Stimulated activated CD4-positive, alpha-beta T cell treated with anti-CD3 and anti-CD28 coated beads, Interleukin-2, amount 100 ng/mL, for 48 hours (primary cell): ENCODE data around the gene CCDC107.
"Not testable (repeated sequence)": the region's sequence is repeated elsewhere in the genome, so short reads cannot be mapped to it uniquely, and the experiment has no call there.

Experiments used
- DNase-seq, 2 donors: peaks; one replicate each; pipeline ENCODE4 v3.0.0-alpha.2; 2020

Gene CCDC107

GRCh38 chr9:35638751-35639150, 19.3 kb upstream of the CCDC107 start:
- DNase-seq, result not testable (repeated sequence)

GRCh38 chr9:35639225-35639624, 18.9 kb upstream of the CCDC107 start:
- DNase-seq, result not testable (repeated sequence)

- no peak for DNase-seq
Observed at GRCh38 chr9:35639631-35640030, 18.5 kb upstream of the CCDC107 start.

GRCh38 chr9:35640431-35640830, 17.7 kb upstream of the CCDC107 start:
- not testable (repeated sequence) for DNase-seq

GRCh38 chr9:35641478-35641877, 16.6 kb upstream of the CCDC107 start:
- DNase-seq, result not testable (repeated sequence)

GRCh38 chr9:35643046-35643445, 15.0 kb upstream of the CCDC107 start:
- DNase-seq, result no peak

- not testable (repeated sequence) for DNase-seq
Observed at GRCh38 chr9:35645736-35646135, 12.4 kb upstream of the CCDC107 start.

GRCh38 chr9:35646153-35646532, 11.9 kb upstream of the CCDC107 start:
- no peak for DNase-seq

GRCh38 chr9:35646533-35647265, 11.4 kb upstream of the CCDC107 start:
- DNase-seq, result peak; percentile 92 to 93

GRCh38 chr9:35649431-35650340, 8.4 kb upstream of the CCDC107 start:
- peak; percentile 27 to 38 for DNase-seq

GRCh38 chr9:35650341-35651158, 7.5 kb upstream of the CCDC107 start, which contains the start of gene SIT1:
TSS of gene SIT1 (minus strand) at chr9:35650931. CDS start at chr9:35650853, 78 bp downstream.
- DNase-seq, result peak in 1 of 2 donors; percentile 28

GRCh38 chr9:35651956-35652828, 5.9 kb upstream of the CCDC107 start:
- DNase-seq, result no peak

- no peak for DNase-seq
Observed at GRCh38 chr9:35652829-35653209, 5.3 kb upstream of the CCDC107 start.

- DNase-seq, result no peak
Observed at GRCh38 chr9:35653611-35654010, 4.5 kb upstream of the CCDC107 start.

- DNase-seq, result no peak
Observed at GRCh38 chr9:35656348-35656747, 1.7 kb upstream of the CCDC107 start.

- no peak for DNase-seq
Observed at GRCh38 chr9:35656831-35657545, 1.1 kb upstream of the CCDC107 start.

GRCh38 chr9:35657546-35658136, 451 bp upstream of the CCDC107 start, which contains the start of gene RMRP:
TSS of gene RMRP (minus strand) at chr9:35658019.
- peak; percentile 90 to 92 for DNase-seq

GRCh38 chr9:35658968-35659220, 802 bp downstream of the CCDC107 start:
- no peak for DNase-seq

GRCh38 chr9:35659340-35659739, 1.2 kb downstream of the CCDC107 start:
- DNase-seq, result no peak

- DNase-seq, result no peak
Observed at GRCh38 chr9:35660966-35661415, 2.9 kb downstream of the CCDC107 start.
